A549 (cell line): ENCODE results near the gene MAGI2. TPM values are rescaled to one million over a fixed set of nuclear protein-coding genes. Genes with fewer than 3 reads are reported as not detected.

Experiments used
- ATAC-seq, 2 experiments: fragments of 200-7000 bp in 1 of 2; fragments of >200 bp in 1 of 2; cut with Nextera tagmentation in 1 of 2; cut with Tn5 transposase in 1 of 2; 3 replicates each; pipeline versions ENCODE4 v1.8.0 to v1.9.1; 2018 to 2020; ENCODE audit warnings: mild to moderate bottlenecking in 1 of 2, moderate library complexity in 1 of 2
- CTCF ChIA-PET: fragments of 300-600 bp; sonication (Branson Sonifier 250); formaldehyde crosslinking; extraction: SDS; loops from one replicate; lab custom pipeline; 2021; ENCODE audit warnings: antibody characterized with exemption, inconsistent platforms; lab: Yijun Ruan, JAX
- POLR2A ChIA-PET: fragments of 350-600 bp; formaldehyde crosslinking; extraction: SDS; loops from one replicate; lab custom pipeline; 2021; ENCODE audit warnings: antibody characterized with exemption, inconsistent platforms; lab: Yijun Ruan, JAX
- DNase-seq, 2 experiments: peaks; one replicate each; pipeline versions ENCODE4 v3.0.0 to v3.0.0-alpha.2; 2011 to 2016; ENCODE audit warnings: low read depth in 1 of 2, low spot score in 1 of 2
- FAIRE-seq: peaks from 2 replicates; lab custom pipeline; 2011; peaks lifted over from hg19 to GRCh38; lab: Jason Lieb, UNC
- H3K27ac ChIP-seq, 2 experiments: fragments of >200 bp; sonication (Bioruptor Twin); formaldehyde crosslinking; 3 replicates each; pipeline ENCODE4 v1.5.1; 2016 to 2017
- H3K4me1 ChIP-seq: fragments of >200 bp; sonication (Bioruptor Twin); formaldehyde crosslinking; 3 replicates; pipeline ENCODE4 v1.6.1; 2016
- H3K4me2 ChIP-seq: fragments of >200 bp; sonication (Bioruptor Twin); formaldehyde crosslinking; 3 replicates; pipeline ENCODE4 v1.6.1; 2016
- H3K4me3 ChIP-seq: fragments of >200 bp; sonication (Bioruptor Twin); formaldehyde crosslinking; 3 replicates; pipeline ENCODE4 v1.5.1; 2016
- H3K9me3 ChIP-seq: fragments of >200 bp; sonication (Bioruptor Twin); formaldehyde crosslinking; 3 replicates; pipeline ENCODE4 v1.6.1; 2016
- CHD2 ChIP-seq: fragments of 150-350 bp; IDR thresholded peaks from 2 replicates; pipeline ENCODE4 v1.6.1; 2014; ENCODE audit warnings: low read length; ENCODE audit not compliant: partially characterized antibody
- CHD4 ChIP-seq: fragments of 200-600 bp; sonication (generic); IDR thresholded peaks from 2 replicates; pipeline ENCODE4 v1.6.1; 2016; ENCODE audit warnings: antibody characterized with exemption, mild to moderate bottlenecking, borderline replicate concordance
- EHF ChIP-seq: fragments of 250-450 bp; sonication (Bioruptor Pico); IDR thresholded peaks from 2 replicates; pipeline ENCODE4 v1.5.0; 2020; ENCODE audit warnings: mild to moderate bottlenecking
- EHMT2 ChIP-seq: fragments of 200-600 bp; sonication (generic); IDR thresholded peaks from 2 replicates; pipeline ENCODE4 v1.6.1; 2016; ENCODE audit warnings: antibody characterized with exemption, low read depth, mild to moderate bottlenecking, moderate library complexity
- ELK1 ChIP-seq: fragments of 150-350 bp; IDR thresholded peaks from 2 replicates; pipeline ENCODE4 v1.6.1; 2014; ENCODE audit warnings: low read depth, mild to moderate bottlenecking, low read length
- EP300 ChIP-seq, 2 experiments: fragments of >200 bp; sonication (Bioruptor Twin); formaldehyde crosslinking; IDR thresholded peaks; 2 replicates in 1 of 2; 3 replicates in 1 of 2; pipeline ENCODE4 v1.6.1; 2016 to 2017
- FOSB ChIP-seq: fragments of 250-450 bp; sonication (Bioruptor Pico); IDR thresholded peaks from 2 replicates; pipeline ENCODE4 v1.5.0; 2020; ENCODE audit warnings: mild to moderate bottlenecking, moderate library complexity
- GATA3 ChIP-seq: IDR thresholded peaks from 2 replicates; pipeline ENCODE4 v1.6.1; 2012; ENCODE audit warnings: borderline replicate concordance
- HMGXB4 ChIP-seq: fragments of 250-450 bp; sonication (Bioruptor Pico); IDR thresholded peaks from 2 replicates; pipeline ENCODE4 v1.5.0; 2021; ENCODE audit warnings: mild to moderate bottlenecking, moderate library complexity, borderline replicate concordance
- HOXB13 ChIP-seq: fragments of 250-450 bp; sonication (Bioruptor Pico); IDR thresholded peaks from 2 replicates; pipeline ENCODE4 v1.5.0; 2020; ENCODE audit warnings: low read depth, mild to moderate bottlenecking, moderate library complexity
- KDM5A ChIP-seq: fragments of 200-600 bp; sonication (generic); IDR thresholded peaks from 2 replicates; pipeline ENCODE4 v1.6.1; 2016; ENCODE audit warnings: antibody characterized with exemption, mild to moderate bottlenecking
- MAX ChIP-seq: IDR thresholded peaks from 2 replicates; pipeline ENCODE4 v1.6.1; 2012
- MYC ChIP-seq: IDR thresholded peaks from 2 replicates; pipeline ENCODE4 v1.6.1; 2012; ENCODE audit warnings: mild to moderate bottlenecking, inconsistent platforms, low read length, improper control_type of control experiment, borderline replicate concordance
- NR3C1 ChIP-seq: fragments of >200 bp; sonication (Bioruptor Twin); formaldehyde crosslinking; IDR thresholded peaks from 3 replicates; pipeline ENCODE4 v1.6.1; 2017
- POLR2A ChIP-seq: IDR thresholded peaks from 2 replicates; pipeline ENCODE4 v1.6.1; 2012; ENCODE audit warnings: mild to moderate bottlenecking, low read length
- POLR2AphosphoS2 ChIP-seq: conservative IDR thresholded peaks from 2 replicates; pipeline ENCODE4 v1.6.1; 2012; ENCODE audit warnings: low read length, improper control_type of control experiment, inconsistent platforms
- RNF2 ChIP-seq: fragments of 200-600 bp; sonication (generic); IDR thresholded peaks from 2 replicates; pipeline ENCODE4 v1.6.1; 2016; ENCODE audit warnings: low read depth, mild to moderate bottlenecking, antibody characterized with exemption, moderate library complexity, borderline replicate concordance
- SMC3 ChIP-seq: fragments of >200 bp; sonication (Bioruptor Twin); formaldehyde crosslinking; IDR thresholded peaks from 3 replicates; pipeline ENCODE4 v1.6.1; 2018; ENCODE audit warnings: inconsistent platforms
- ZC3H11A ChIP-seq: fragments of 450-650 bp; IDR thresholded peaks from 2 replicates; pipeline ENCODE4 v1.6.1; 2014; ENCODE audit warnings: antibody characterized with exemption, mild to moderate bottlenecking
- WGBS: methylation state at CpG from one replicate; pipeline ENCODE4 v1.1.6; 2017; ENCODE audit errors: missing lambda C conversion rate; 5-methylcytosine and 5-hydroxymethylcytosine counted together
- polyA plus RNA-seq, 4 experiments: library from polyadenylated mRNA; depleted of rRNA in 3 of 4; stranded (reverse); fragments of >200 nt; fragmentation: RNase III in 1 of 4; extraction: RNeasy Plus Mini Kit Qiagen cat#74134 plus additional on column Dnase treatment in 1 of 4; gene quantifications; 2 replicates in 3 of 4; 3 replicates in 1 of 4; pipeline ENCODE4 v1.2.3, GENCODE V29; 2011 to 2017
- TF ChIP-seq, protein P1 (sequence below): fragments of >200 bp; sonication (Bioruptor Twin); formaldehyde crosslinking; IDR thresholded peaks from 3 replicates; pipeline ENCODE4 v1.5.1; 2016
- TF ChIP-seq, protein P2 (sequence below): fragments of >200 bp; sonication (Bioruptor Twin); formaldehyde crosslinking; IDR thresholded peaks from 2 replicates; pipeline ENCODE4 v1.6.1; 2016

MAGI2 gene
- polyA plus RNA-seq, 2 of the 4 experiments (the other 2 are of a cell fraction) = 0.48 to 0.81 TPM

DNA sequence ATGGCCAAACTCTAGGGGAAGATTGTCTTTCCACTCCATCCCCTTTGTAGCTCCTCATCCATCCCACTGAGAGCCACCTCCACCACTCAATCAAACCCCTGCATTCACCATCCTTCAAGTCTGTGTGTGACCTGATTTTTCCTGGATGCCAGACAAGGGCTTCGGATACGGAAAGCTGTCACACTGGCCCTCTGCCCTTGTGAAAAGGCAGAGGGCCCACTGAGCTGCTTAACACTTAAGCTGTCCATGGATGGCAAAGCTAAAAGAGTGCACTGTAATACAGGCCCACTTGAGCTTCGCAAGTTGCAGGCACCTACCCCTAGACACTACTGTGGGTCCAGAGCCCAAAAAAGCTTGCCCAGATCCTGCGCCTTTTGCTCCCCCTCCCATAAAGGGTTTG, 237.2 kb downstream of the MAGI2 start:
- H3K4me2 ChIP-seq = no peak overlapping the region
- peaks cover 25% of the 10 kb centered on the region for H3K4me1 ChIP-seq
- TF ChIP-seq, protein P1, sequence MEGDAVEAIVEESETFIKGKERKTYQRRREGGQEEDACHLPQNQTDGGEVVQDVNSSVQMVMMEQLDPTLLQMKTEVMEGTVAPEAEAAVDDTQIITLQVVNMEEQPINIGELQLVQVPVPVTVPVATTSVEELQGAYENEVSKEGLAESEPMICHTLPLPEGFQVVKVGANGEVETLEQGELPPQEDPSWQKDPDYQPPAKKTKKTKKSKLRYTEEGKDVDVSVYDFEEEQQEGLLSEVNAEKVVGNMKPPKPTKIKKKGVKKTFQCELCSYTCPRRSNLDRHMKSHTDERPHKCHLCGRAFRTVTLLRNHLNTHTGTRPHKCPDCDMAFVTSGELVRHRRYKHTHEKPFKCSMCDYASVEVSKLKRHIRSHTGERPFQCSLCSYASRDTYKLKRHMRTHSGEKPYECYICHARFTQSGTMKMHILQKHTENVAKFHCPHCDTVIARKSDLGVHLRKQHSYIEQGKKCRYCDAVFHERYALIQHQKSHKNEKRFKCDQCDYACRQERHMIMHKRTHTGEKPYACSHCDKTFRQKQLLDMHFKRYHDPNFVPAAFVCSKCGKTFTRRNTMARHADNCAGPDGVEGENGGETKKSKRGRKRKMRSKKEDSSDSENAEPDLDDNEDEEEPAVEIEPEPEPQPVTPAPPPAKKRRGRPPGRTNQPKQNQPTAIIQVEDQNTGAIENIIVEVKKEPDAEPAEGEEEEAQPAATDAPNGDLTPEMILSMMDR = no peak
- TF ChIP-seq GATA3 (no peak), HMGXB4 (CRISPR knock-in tag) (no peak), FOSB (no peak), SMC3 (no peak), HOXB13 (CRISPR knock-in tag) (no peak), MAX (no peak), POLR2AphosphoS2 (no peak), CHD4 (no peak), EHF (CRISPR knock-in tag) (no peak)
- POLR2A ChIA-PET = no interaction called here
- DNase-seq (no peak), ATAC-seq (no peak), FAIRE-seq (no peak)
- WGBS = 94% methylated on average over 4 of the region's 4 CpGs
- CTCF ChIA-PET = no interaction called here
- H3K27ac ChIP-seq = no peak overlapping the region
- no peak overlapping the region for H3K4me3 ChIP-seq
- no peaks in the 10 kb centered on the region for H3K9me3 ChIP-seq

DNA sequence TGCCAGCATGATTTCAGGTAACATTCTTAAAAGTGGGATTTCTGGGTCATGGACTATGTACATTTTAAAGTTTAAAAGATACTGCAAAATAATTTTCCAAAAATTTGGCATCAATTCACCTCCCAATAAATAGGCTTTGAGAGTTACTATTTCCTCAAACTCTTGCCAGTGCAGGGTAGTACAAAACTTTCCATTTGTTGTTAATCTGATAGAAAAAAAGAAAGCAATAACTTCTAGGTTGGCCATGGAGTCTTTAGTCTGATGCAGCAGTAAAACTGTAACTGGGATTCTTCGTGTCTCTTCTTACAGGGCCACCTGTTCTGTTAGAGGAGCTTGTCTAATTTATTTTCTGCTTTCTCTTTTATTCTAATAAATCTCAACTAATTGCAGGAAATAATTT, 241.1 kb downstream of the MAGI2 start:
- FAIRE-seq (no peak), ATAC-seq (no peak), DNase-seq (no peak)
- Histone ChIP-seq H3K9me3 (no peaks in the 10 kb centered on the region), H3K4me3 (no peak overlapping the region), H3K27ac (no peak overlapping the region), H3K4me2 (peak overlapping the region; percentile 12; the same call in 1 of the 3 replicates), H3K4me1 (peaks cover 16% of the 10 kb centered on the region; the same call in 2 of the 3 replicates)
- POLR2A ChIA-PET = no interaction called here
- WGBS = 69% methylated on average over 1 of the region's 1 CpG
- TF ChIP-seq, protein P2, sequence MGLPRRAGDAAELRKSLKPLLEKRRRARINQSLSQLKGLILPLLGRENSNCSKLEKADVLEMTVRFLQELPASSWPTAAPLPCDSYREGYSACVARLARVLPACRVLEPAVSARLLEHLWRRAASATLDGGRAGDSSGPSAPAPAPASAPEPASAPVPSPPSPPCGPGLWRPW = no peak
- TF ChIP-seq MYC (no peak), SMC3 (no peak), ELK1 (no peak), EP300 (IDR thresholded peaks at IDR 0.05) (no peak), EHMT2 (no peak), HOXB13 (CRISPR knock-in tag) (no peak), CHD2 (no peak), GATA3 (no peak), EHF (CRISPR knock-in tag) (no peak), POLR2A (no peak), NR3C1 (no peak), ZC3H11A (no peak), RNF2 (no peak), KDM5A (no peak)
- CTCF ChIA-PET = no interaction called here
